ENCODE results near the gene RSPH10B.
A peak's percentile ranks its signal among the peaks of the same experiment; 100 is the strongest.
"Not testable (repeated sequence)": the region's sequence is repeated elsewhere in the genome, so short reads cannot be mapped to it uniquely, and the experiment has no call there.

RSPH10B gene

DNA sequence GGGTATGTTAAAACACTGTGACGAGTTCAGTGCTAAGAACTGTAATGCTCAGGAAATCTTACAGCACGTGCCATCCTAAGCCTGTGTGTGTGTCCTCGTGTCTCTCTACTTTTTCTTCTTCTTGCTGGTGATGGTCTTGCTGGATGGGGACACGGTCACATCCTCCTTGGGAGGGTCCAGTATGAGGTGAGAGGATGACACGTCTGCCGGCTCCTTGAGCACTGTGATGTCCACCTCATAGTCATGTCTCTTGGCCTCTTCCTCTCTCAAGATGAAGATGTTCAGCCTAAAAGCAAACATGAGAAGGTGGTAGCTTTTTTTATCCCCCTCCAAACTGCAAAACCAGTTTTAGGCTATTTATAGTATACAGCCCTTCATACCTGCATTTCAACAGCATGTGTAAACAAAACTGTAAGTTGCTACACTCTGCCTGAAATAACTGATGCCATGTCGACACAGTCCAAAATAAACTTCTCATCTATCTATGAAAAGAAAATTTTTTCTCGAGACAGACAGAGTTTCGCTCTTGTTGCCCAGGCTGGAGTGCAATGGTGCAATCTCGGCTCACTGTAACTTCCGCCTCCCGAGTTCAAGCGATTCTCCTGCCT, 44.1 kb downstream of the RSPH10B start:
- not testable (repeated sequence) for DNase-seq

DNA sequence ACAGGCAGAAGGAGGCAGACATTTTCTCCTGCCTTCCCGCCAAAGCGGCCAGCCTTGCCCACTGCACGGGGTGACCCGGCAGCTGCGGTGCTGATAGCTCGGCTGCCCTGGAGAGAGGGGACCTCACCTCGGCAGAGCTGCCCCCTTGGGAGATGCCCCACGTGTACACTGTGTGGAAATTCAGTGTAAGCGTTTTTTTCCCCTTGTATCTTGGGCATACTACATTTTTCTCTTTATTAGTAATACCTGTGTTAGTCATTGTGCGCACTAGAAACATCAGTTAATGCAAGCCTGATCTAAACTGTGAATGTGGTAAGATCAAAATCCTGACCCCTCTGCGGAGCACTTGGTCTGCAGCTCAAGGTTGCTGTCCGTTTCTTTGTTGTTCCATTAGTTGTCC, 45.9 kb downstream of the RSPH10B start:
- not testable (repeated sequence) for DNase-seq

DNA sequence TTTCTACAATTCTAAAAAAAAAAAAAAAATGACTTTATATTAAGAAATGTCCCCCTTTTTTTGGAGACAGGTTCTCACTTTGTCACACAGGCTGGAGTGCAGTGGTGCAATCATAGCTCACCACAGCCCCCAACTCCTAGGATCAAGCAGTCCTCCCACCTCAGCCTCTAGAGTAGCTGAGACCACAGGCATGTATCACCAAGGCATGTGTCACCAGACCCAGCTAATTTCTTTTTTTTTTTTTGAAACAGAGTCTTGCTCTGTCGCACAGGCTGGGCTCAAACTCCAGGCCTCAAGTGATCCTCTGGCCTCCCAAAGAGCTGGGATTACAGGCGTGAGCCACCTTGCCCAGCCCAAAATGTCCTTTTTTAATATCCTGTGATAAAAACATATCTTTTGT, 46.3 kb downstream of the RSPH10B start:
- DNase-seq, result not testable (repeated sequence)

DNA sequence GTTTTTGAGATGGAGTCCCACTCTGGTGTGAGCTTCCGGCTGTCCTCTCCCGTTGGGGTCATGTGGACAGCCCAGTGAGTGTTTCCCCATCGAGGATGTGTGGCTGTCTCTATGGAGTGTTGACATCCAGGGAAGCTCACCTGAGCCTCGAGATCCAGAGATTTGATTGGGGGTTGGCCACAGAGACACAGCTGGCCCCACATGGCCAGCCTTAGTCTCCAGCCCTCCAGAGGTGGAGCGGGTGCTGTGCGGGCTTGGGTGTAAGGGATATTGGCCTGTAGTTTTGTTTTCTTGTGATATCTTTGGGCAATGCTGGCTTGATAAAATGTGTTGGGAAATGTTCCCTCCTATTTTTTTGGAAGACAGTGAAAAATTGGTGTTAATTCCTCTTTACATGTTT, 54.0 kb downstream of the RSPH10B start:
- not testable (repeated sequence) for DNase-seq

DNA sequence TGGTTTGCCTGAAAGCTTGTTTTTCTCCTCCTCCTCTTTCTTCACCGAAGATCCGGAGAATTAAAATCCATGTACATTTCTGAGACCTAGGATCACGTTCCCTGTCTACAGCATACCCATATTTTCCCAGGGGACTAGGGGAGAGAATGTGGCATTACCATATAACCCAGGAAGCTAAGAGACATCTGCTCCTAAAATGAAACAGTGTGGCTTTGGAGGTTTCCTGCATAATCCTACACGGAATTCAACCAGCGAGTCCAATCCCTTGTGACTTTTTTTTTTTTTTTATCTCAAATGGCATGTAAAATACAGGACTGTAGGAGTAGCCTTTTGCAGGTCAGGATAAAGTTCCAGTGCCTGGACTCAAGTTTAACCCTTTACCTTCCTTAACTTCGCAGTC, 61.7 kb downstream of the RSPH10B start:
- DNase-seq, result not testable (repeated sequence)

DNA sequence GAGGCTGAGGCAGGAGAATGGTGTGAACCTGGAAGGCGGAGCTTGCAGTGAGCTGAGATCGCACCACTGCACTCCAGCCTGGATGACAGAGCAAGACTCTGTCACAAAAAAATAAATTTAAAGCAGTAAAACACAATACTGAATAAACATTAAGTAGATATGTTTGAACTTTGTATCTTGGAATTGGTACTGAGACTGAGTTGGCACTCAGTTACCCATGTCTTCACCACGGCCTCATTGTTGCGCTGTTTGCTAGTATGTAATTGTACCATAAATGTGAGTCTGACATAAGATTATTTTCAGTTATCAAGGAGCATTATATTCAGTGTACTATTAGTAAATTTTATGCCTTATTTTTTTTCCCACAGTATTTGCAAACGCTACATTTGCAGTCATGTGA, 65.8 kb downstream of the RSPH10B start:
- DNase-seq, result not testable (repeated sequence)

DNA sequence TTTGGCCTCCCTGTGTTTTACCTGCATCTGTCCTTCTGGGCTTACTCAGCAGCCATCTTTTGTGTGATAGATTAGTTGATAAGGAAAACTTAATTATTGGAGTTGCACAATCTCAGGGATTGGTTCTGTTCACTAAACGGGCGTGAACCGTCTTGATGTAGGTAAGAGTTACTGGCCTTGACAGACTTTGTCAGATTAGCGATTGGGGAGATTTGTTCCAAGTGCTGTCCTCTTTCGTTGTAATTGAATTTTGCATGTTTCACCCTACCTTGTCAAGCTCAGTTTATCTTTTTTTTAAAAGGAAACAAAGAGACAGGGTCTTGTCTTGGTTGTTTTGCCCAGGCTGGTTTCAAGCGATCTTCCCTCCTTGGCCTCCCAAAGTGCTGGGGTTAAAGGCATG, 67.5 kb downstream of the RSPH10B start:
- DNase-seq, result not testable (repeated sequence)

DNA sequence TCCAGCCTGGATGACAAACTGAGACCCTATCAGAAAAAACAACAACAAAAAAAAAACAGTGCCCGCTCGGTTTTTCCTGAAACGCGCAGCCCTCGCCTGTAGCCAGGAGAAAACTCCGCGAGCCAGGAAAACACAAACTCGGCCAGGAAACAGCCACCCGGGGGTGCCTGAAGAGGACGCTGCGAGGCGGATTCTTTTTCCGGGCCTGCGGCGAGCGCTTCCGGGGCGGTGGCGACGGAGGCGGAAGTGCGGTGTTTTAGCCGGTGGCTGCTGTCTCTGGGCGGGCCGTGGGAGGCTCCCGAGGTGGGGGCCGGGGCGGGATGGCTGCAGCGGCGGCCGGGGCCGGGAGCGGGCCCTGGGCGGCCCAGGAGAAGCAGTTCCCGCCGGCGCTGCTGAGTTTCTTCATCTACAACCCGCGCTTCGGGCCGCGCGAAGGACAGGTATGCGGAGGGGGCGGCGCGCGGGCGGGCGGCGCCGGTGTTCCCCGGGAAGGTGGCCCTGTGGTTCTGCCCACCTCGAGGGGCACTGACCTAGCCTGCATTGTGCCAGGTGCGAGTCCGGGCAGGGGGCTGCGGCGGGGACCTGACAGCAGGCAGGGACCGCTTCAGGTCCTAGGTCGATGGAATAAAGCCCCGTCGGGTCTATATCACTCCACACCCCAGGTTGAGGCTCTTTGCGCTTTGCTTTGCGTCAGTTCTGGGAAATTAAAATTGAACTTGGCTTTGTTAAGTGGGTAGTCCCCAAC, 71.8 kb downstream of the RSPH10B start, which contains the start of gene CCZ1:
Gene CCZ1 (plus strand): TSS at position 254 of the 745 bp plus-strand sequence. CDS start 67 bp downstream, at position 321.
- peak; percentile 89 for DNase-seq

DNA sequence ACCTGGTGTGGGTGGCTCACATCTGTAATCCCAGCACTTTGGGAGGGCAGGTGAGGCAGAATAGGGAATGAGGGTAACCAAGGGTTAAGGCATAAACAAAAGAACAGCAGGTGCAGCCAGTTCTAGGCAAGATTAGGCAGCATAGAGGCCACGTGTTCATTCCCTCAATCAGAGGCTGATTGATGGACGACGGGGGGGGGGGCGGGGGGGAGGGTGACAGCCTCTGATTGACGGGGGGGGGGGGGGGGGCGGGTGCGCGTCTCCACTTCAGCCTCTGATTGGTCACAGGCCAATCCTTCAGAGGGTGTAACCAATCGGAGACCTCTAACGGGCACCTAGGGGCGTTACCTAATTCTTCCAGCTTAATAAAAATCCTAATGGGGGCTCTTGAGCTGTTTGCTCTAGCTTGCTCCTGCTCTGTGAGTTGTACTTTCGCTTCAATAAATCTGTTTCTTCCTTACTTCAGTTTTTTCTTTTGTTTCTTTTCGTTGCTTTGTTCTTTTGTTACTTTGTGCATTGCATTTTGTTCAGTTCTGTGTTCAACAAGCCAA, 73.0 kb downstream of the RSPH10B start:
- DNase-seq, result not testable (repeated sequence)

DNA sequence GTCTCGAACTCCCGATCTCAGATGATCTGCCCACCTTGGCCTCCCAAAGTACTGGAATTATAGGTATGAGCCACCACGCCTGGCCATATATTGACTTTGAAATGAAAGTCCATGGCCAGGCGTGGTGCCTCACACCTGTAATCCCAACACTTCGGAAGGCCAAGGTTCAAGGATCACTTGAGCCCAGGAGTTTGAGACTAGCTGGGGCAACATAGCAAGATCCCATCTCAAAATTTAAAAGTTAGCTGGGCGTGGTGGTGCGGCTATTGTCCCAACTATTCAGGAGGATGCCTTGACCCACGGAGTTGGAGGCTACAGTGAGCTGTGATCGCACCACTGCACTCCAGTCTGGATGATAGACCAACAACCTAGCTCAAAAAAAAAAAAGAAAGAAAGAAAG, 78.0 kb downstream of the RSPH10B start:
- DNase-seq, result no peak

DNA sequence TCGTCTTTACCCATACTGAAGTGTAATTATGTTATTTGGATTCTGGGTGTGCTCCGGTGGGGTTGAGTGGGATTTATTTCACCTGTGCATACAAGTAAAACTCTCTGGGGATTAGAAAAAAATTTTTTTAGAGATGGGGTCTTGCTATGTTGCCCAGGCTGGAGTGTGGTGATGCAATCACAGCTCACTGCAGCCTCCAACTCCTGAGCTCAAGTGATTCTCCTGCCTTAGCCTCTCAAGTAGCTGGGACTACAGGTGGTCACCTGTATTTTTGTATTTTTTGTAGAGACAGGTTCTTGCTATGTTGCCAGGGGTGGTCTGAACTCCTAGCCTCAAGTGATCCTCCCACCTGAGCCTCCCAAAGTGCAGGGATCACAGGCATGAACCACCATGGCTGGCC, 80.2 kb downstream of the RSPH10B start:
- not testable (repeated sequence) for DNase-seq

DNA sequence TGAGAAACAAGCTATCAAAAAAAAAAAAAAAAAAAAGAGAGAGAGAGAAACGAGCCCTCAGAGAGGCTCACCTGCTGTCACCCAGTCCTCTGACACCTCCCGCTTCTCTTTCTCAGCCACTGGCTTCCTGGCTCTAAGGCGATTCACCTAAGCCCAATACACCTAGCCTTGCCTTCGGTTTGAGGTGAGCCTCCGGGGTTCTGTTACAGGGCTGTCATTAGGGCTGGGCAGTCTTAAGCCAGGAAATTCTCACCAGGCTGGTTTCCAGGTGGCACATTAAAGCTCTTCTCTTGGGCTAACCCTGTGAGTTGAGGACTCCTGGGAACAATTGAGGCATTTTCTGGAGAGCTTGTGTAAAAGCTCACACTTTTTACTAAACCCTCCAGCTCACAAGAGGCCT, 82.5 kb downstream of the RSPH10B start:
- not testable (repeated sequence) for DNase-seq

DNA sequence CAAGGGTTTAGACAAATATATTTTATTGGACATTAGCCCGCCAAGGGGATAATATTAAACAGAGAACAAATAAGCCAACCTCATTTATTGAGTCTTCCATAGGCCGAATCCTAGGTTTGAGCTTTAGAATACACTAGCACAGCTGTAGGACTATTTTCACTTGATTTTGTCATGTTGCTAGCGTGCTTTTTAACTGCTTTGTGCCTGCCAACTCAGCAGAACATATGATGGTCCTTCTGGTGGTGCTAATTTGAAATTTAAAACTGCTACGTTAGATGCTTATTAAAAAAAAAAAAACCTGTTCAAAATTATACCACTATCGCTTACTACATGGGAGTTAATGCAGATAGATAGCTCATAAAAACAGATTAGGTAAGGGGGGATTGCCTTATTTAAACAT, 86.1 kb downstream of the RSPH10B start:
- not testable (repeated sequence) for DNase-seq

DNA sequence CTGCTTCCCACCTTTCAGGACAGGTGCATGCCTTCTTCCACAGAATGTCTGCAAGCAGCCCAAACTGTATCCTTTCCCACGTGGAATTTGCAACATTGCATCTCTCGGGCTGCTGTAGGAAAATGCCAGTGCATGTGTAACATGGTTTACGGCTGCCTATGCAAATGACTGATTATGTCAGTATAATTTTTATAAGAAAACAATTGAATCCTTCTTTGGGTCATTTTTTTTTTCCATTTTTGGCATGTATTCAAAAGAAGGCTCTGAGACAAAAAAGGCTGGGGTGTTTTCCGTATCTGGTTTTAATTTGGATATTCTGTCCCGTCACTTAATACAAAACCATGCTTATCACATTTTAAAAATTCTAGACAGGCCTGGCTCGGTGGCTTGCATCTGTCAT, 90.4 kb downstream of the RSPH10B start:
- not testable (repeated sequence) for DNase-seq

DNA sequence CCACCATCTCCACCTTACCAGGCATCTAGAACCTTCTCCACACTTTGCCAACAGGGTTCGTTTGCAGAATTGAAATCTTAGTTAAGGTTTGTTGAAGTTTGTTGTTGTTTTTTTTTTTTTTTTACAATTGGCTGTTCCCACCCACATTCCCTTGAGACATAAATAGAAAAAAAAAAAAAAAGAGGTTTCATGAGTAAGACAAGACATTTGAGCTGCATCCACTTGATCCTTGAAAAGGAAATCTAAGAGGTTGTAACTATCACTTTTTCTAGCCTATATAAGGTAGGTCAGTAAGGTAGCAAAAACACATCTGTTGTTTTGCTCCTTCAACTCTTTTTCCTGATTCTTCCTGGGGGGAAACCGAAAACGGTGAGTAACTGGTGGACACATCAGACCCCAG, 90.9 kb downstream of the RSPH10B start:
- not testable (repeated sequence) for DNase-seq
